GM19463 (cell line): ENCODE results near the gene ZNF511.
A peak's percentile ranks its signal among the peaks of the same experiment; 100 is the strongest.

Experiments used
- ATAC-seq: cut with Tn5 transposase; IDR thresholded peaks from one replicate; pipeline ENCODE4 v1.9.1; 2021; ENCODE audit warnings: mild to moderate bottlenecking, moderate library complexity; ENCODE audit not compliant: unreplicated experiment

ZNF511 gene

GRCh38 chr10:133351408-133352318, 42.9 kb downstream of the ZNF511 start:
- no peak for ATAC-seq

- ATAC-seq = no peak
Observed at GRCh38 chr10:133353202-133353959, 44.7 kb downstream of the ZNF511 start.

- no peak for ATAC-seq
Observed at GRCh38 chr10:133353988-133354605, 45.4 kb downstream of the ZNF511 start.

- no peak for ATAC-seq
Observed at GRCh38 chr10:133354672-133355240, 46.0 kb downstream of the ZNF511 start.

- ATAC-seq = no peak
Observed at GRCh38 chr10:133355266-133355665, 46.6 kb downstream of the ZNF511 start.

- ATAC-seq = no peak
Observed at GRCh38 chr10:133355991-133356390, 47.3 kb downstream of the ZNF511 start.

- ATAC-seq = no peak
Observed at GRCh38 chr10:133356549-133357284, 48.0 kb downstream of the ZNF511 start.

GRCh38 chr10:133357285-133358161, 48.8 kb downstream of the ZNF511 start, which contains the start of gene FUOM:
TSS of gene FUOM (minus strand) at chr10:133358019. CDS start at chr10:133358007, 12 bp downstream.
- peak; percentile 64 for ATAC-seq

- ATAC-seq = no peak
Observed at GRCh38 chr10:133358162-133358924, 49.6 kb downstream of the ZNF511 start.

GRCh38 chr10:133358925-133359310, 50.2 kb downstream of the ZNF511 start:
- no peak for ATAC-seq

GRCh38 chr10:133359554-133359971, 50.8 kb downstream of the ZNF511 start:
- ATAC-seq = no peak

- no peak for ATAC-seq
Observed at GRCh38 chr10:133359972-133360610, 51.4 kb downstream of the ZNF511 start.

GRCh38 chr10:133361227-133361626, 52.5 kb downstream of the ZNF511 start:
- no peak for ATAC-seq

- no peak for ATAC-seq
Observed at GRCh38 chr10:133361773-133362441, 53.2 kb downstream of the ZNF511 start.
